ENCODE data around the gene HOXB13.
"Not testable (repeated sequence)": the region's sequence is repeated elsewhere in the genome, so short reads cannot be mapped to it uniquely, and the experiment has no call there.

The HOXB13 gene

DNA sequence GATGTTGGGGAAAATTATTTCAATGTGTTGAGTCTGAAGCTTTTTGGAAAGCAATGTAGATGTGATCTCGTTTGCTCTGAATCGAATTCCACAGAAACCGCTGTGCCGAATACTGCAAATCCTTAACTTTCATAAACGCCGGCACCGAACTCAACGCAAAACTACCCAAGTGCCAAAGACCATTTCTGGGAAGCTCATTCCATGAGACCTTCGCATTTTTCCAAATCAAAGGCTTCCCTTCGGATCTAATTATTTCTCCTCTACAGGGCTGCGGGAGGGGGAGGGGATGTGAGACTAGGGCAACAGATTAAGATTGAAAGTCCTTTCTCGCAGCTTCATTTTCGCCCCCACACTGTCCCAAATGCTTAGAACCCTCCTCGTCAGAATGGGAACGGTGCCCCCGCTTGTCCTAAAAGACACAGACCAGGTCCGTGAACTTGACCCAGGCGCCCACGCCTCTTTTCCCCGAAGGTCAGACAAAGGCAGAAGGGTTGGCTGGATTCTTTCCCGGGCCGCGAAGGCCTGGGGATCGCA lies 10.3 kb downstream of the HOXB13 start:
- peaks cover 57% of the 10 kb centered on the region for H3K27me3 ChIP-seq (replicated peaks; ENCODE audit: insufficient read depth, low read length)
- no peak for DNase-seq
- H3K4me2 ChIP-seq (ENCODE audit: low read depth, low read length) = no peak overlapping the region
- H3K4me1 ChIP-seq (ENCODE audit: low read length) = no peaks in the 10 kb centered on the region
- H2AFZ ChIP-seq (ENCODE audit: low read length) = no peak overlapping the region
- no peaks in the 10 kb centered on the region for H3K79me2 ChIP-seq (ENCODE audit: low read length)
- no peaks in the 10 kb centered on the region for H3K9me2 ChIP-seq (replicated peaks; ENCODE audit: insufficient read depth, low read length)
- H3K27ac ChIP-seq (ENCODE audit: low read length) = no peak overlapping the region
- no peaks in the 10 kb centered on the region for H3K9me3 ChIP-seq (replicated peaks; ENCODE audit: insufficient read depth, low read length)
- H4K20me1 ChIP-seq (ENCODE audit: insufficient read depth, low read length) = no peaks in the 10 kb centered on the region
- no peaks in the 10 kb centered on the region for H3K36me3 ChIP-seq (replicated peaks; ENCODE audit: insufficient read depth, low read length)
- H3K4me3 ChIP-seq (ENCODE audit: low read length) = no peak overlapping the region
- no peak overlapping the region for H3K9ac ChIP-seq (ENCODE audit: low read length)
- no peaks in the 10 kb centered on the region for H3F3A ChIP-seq (ENCODE audit: insufficient read depth, low read length)
- TF ChIP-seq EZH2phosphoT487 (IDR thresholded peaks at IDR 0.05; ENCODE audit: low read length) (no peak), EZH2 (optimal IDR thresholded peaks at IDR 0.05; ENCODE audit: low read depth, low read length) (no peak)
- TF ChIP-seq, protein P1, sequence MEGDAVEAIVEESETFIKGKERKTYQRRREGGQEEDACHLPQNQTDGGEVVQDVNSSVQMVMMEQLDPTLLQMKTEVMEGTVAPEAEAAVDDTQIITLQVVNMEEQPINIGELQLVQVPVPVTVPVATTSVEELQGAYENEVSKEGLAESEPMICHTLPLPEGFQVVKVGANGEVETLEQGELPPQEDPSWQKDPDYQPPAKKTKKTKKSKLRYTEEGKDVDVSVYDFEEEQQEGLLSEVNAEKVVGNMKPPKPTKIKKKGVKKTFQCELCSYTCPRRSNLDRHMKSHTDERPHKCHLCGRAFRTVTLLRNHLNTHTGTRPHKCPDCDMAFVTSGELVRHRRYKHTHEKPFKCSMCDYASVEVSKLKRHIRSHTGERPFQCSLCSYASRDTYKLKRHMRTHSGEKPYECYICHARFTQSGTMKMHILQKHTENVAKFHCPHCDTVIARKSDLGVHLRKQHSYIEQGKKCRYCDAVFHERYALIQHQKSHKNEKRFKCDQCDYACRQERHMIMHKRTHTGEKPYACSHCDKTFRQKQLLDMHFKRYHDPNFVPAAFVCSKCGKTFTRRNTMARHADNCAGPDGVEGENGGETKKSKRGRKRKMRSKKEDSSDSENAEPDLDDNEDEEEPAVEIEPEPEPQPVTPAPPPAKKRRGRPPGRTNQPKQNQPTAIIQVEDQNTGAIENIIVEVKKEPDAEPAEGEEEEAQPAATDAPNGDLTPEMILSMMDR (IDR thresholded peaks at IDR 0.05; ENCODE audit: low read length) = no peak

DNA sequence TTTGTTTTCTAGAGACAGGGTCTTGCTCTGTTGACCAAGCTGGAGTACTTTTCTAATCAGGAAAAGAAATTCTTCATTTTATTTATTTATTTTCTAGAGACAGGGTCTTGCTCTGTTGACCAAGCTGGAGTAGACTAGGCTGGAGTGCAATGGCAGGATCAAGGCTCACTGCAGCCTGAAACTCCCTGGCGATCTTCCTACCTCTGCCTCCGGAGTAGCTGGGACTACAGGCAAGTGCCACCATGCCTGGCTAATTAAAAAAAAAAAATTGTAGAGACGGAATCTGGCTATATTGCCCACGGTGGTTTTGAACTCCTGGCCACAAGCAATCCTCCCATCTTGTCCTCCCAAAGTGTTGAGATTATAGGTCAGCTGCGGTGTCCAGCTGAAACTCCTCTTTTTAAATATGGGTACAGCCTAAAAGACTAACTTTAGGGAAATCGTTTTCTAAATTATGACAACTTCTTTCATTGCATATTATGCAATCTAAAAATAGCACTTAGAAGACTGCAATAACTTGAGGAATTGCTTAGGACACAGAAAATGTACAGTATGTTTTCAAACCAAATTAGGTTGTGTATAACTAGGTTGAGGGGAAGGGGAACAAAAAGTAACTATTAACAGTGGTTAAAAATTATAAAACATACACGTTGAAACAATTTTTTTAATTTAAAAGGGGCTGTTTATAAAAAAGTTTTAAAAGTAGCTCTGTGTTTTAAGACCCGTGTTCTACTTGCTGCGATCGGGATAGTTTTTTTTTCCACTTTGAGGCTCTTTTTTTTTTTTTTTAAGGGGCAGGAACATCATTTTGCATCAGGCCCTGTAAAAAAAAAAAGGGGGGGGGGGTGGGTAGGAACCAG lies 11.0 kb downstream of the HOXB13 start:
- H3K4me3 ChIP-seq (ENCODE audit: low read length) = no peak overlapping the region
- H3K9ac ChIP-seq (ENCODE audit: low read length) = no peak overlapping the region
- H3K79me2 ChIP-seq (ENCODE audit: low read length) = no peaks in the 10 kb centered on the region
- no peak overlapping the region for H3K4me2 ChIP-seq (ENCODE audit: low read depth, low read length)
- H4K20me1 ChIP-seq (ENCODE audit: insufficient read depth, low read length) = no peaks in the 10 kb centered on the region
- TF ChIP-seq EZH2phosphoT487 (IDR thresholded peaks at IDR 0.05; ENCODE audit: low read length) = no peak
- TF ChIP-seq EZH2 (optimal IDR thresholded peaks at IDR 0.05; ENCODE audit: low read depth, low read length) = no peak
- TF ChIP-seq, protein P1 (IDR thresholded peaks at IDR 0.05; ENCODE audit: low read length) = no peak
- H3F3A ChIP-seq (ENCODE audit: insufficient read depth, low read length) = no peaks in the 10 kb centered on the region
- H3K36me3 ChIP-seq (replicated peaks; ENCODE audit: insufficient read depth, low read length) = no peaks in the 10 kb centered on the region
- H3K27ac ChIP-seq (ENCODE audit: low read length) = no peak overlapping the region
- peaks cover 50% of the 10 kb centered on the region for H3K27me3 ChIP-seq (replicated peaks; ENCODE audit: insufficient read depth, low read length)
- no peak overlapping the region for H2AFZ ChIP-seq (ENCODE audit: low read length)
- no peaks in the 10 kb centered on the region for H3K9me2 ChIP-seq (replicated peaks; ENCODE audit: insufficient read depth, low read length)
- no peak for DNase-seq
- no peaks in the 10 kb centered on the region for H3K9me3 ChIP-seq (replicated peaks; ENCODE audit: insufficient read depth, low read length)
- H3K4me1 ChIP-seq (ENCODE audit: low read length) = no peaks in the 10 kb centered on the region

DNA sequence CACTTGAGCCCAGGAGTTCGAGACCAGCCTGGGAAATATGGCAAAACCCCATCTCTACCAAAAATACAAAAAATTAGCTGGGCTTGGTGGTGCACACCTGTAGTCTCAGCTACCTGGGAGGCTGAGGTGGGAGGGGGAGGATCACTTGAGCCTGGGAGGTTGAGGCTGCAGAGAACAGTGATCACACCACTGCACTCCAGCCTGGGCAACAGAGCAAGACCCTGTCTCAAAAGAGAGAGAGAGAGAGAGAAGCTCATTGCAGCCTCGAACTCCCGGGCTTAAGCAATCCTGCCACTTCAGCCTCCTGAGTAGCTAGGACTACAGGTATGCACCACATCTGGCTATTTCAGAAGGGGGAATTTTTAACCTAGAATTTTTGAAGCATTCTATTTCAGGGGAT lies 12.0 kb downstream of the HOXB13 start:
- not testable (repeated sequence) for H4K20me1 ChIP-seq (ENCODE audit: insufficient read depth, low read length); H3K9ac ChIP-seq (ENCODE audit: low read length); H3K9me3 ChIP-seq (replicated peaks; ENCODE audit: insufficient read depth, low read length); H3K4me3 ChIP-seq (ENCODE audit: low read length); H2AFZ ChIP-seq (ENCODE audit: low read length); H3K36me3 ChIP-seq (replicated peaks; ENCODE audit: insufficient read depth, low read length); H3F3A ChIP-seq (ENCODE audit: insufficient read depth, low read length); H3K4me1 ChIP-seq (ENCODE audit: low read length); DNase-seq; H3K9me2 ChIP-seq (replicated peaks; ENCODE audit: insufficient read depth, low read length); H3K79me2 ChIP-seq (ENCODE audit: low read length); H3K4me2 ChIP-seq (ENCODE audit: low read depth, low read length); H3K27ac ChIP-seq (ENCODE audit: low read length)
- peaks cover 43% of the 10 kb centered on the region for H3K27me3 ChIP-seq (replicated peaks; ENCODE audit: insufficient read depth, low read length)

Measured in MM.1S (cell line).